ENCODE results near the gene PDE11A.

PDE11A gene

DNA sequence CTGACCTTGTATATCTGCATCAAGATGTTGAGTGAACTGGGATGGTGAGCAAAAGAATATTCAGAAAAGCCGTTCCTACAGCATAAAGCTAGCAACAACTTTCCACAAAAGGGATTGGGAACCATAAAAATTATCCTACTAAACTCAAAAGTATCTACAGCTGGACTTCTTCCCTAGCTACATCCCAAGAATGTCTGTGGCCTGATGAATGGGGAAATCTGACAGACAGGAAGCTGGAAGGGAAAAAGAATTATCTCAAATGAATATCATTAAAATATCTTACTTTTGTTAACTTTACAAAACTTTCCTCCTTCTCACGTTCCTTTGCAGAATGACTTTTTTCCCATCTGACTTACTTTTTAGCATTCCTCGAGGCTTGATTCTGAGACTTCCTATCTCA, 150.9 kb downstream of the PDE11A start:
- DNase-seq = no peak

DNA sequence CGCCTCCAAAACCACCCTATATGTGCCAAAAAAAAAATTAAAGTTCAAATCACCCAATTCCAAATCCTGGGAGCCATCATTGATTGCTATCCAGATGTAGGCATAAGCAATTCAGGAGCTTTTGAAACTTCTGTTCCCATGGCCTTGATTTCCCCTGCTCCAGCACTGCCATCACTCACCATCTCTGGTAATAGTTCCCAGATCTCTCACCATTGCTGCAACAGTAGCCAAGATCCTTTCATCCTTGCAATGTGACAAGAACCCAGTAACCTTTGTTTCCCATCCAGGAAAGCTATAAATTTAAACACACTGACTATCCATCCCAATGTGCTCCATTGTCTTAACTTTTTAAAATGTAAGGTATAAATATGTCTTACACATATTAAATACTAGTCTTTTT, 155.4 kb downstream of the PDE11A start:
- no peak for DNase-seq

DNA sequence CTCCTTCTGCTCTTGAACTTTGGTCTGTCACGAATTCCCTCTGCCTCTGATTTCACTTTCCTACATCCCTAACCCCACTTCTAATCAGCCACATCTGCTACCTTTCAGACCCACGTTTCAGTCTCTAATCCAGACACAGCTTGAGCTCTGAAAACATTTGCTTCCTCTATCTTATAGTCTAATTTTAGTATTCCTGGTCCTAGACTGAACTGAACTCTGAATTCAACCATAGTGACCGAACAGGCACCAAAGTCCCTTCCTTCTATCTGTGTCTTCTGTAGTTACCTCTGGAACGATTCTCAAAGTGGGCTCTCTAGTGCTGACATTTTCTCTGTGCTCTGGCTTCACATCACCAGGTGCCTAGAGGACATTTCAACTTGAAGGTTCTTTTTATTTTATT, 156.2 kb downstream of the PDE11A start:
- no peak for DNase-seq

DNA sequence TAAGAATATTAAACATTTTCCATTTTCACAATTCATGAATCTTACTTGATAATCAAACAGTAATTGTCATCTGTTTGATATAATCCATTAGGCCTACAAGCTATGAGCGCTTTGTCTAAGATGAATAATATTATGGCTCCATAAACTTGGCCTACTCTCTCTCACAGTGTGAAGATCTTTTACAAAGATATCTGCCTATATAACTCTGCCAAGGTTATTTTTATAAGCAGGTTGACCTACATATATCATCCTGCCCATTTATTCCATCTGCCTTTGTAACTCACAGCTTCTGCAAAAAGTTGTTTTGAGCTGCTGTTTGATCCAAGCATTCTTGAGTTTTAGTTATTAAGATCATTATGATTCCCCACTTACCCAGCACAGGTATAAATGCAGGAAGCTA, 158.3 kb downstream of the PDE11A start:
- no peak for DNase-seq

DNA sequence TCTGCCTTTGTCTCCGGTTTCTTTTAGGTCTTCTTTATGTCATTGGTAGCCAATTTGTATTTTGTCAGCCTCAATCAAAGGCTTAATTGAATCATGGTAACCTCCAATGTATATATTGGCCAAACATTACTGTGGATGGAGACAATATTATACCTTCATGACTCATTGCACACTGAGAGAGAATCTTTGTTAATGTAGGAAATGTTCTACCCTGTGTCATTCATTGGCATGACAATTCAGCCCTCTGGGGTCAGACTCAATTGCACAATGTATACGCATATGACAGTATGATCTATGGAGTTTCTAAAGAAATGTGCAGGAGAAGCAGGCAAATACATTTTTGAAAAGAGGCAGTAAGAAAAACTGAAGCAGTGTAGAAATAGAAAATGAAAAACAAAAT, 162.6 kb downstream of the PDE11A start:
- DNase-seq = no peak

GRCh38 chr2:177908824-177909223, 163.8 kb downstream of the PDE11A start:
- DNase-seq = no peak

GRCh38 chr2:177908182-177908581, 164.4 kb downstream of the PDE11A start:
- no peak for DNase-seq

- peak; percentile 7 for DNase-seq
Measured at GRCh38 chr2:177906041-177906718, 166.4 kb downstream of the PDE11A start.

- no peak for DNase-seq
Measured at GRCh38 chr2:177905640-177906039, 166.9 kb downstream of the PDE11A start.

- DNase-seq = no peak
Measured at GRCh38 chr2:177902395-177903163, 170.0 kb downstream of the PDE11A start.

- DNase-seq = no peak
Measured at GRCh38 chr2:177900082-177900481, 172.5 kb downstream of the PDE11A start.

- no peak for DNase-seq
Measured at GRCh38 chr2:177897278-177897677, 175.3 kb downstream of the PDE11A start.

DNA sequence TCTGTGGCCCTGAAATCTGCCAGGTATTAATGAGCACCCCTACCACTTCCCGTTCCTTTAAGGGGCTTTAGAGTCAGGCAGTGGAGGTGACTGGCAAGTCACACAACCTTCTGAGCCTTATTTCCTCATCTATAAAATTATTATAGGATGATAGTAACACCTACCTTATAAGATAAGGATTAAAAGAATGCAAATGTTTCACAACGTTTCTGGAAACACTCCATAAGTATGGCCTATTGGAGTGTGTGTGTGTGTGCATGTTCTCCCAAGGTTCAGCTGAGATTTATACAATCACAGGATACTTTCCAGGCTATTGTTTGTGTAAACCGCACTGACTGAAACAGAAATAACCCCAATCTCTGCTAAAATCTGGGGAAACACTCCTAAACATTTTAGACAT, 176.0 kb downstream of the PDE11A start:
- no peak for DNase-seq

- no peak for DNase-seq
Measured at GRCh38 chr2:177894546-177894945, 178.0 kb downstream of the PDE11A start.

DNA sequence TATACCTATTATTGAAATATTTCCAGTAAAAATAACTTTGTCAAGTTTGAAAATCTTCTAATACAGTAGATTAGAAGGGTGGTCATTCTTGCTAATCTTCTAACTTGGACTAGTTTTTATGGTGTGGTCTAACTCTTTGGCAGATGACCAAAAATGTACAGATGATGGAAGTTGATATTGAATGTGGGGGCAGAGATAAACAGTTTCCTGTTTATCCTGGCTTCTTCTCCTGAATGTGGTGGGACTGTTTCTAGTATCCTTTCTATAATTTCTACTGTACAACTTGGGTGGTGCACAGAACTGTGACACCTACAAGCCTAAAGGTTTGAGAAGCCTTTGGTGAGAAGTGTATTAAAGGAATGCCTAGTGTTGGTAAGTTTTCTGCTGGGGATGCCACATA, 178.7 kb downstream of the PDE11A start:
- DNase-seq = no peak

GRCh38 chr2:177891533-177891932, 181.0 kb downstream of the PDE11A start:
- no peak for DNase-seq

GRCh38 chr2:177889818-177890460, 182.6 kb downstream of the PDE11A start:
- DNase-seq = no peak

DNA sequence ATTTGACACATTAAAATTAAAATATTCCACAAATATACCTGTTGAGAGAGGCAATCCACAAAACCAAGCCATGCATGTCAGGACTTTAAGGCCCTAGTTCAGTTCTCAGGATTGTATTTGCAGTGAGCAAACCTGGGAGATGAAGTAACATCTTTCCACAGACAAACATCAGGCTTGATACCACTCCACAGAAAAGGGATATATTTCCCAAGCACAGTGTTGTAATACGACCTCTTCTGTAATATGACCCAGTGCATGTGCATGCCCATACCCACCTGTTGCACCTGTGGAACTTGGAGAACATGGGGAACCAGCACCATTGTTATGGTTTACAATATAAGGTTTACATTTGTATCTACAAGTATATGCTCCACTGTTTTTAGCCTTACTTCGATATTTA, 184.0 kb downstream of the PDE11A start:
- no peak for DNase-seq

DNA sequence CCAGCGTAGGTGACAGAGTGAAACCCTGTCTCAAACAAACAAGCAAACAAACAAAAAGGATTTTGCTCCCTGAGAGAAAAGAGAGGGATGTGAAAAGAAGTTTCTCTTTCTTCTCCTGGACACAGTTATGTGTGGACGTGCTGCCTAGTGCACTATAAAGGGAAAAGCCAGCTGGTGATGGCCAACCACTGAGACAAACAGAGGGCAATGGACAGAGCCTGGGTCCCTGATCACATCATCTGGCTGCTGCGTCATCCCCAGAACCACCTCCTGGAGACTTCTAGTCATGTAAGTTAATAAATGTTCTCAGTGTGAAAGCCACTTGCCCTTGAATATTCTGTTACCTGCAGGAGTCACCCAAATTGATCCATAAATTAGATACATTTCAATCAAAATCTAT, 184.9 kb downstream of the PDE11A start:
- DNase-seq = no peak

DNA sequence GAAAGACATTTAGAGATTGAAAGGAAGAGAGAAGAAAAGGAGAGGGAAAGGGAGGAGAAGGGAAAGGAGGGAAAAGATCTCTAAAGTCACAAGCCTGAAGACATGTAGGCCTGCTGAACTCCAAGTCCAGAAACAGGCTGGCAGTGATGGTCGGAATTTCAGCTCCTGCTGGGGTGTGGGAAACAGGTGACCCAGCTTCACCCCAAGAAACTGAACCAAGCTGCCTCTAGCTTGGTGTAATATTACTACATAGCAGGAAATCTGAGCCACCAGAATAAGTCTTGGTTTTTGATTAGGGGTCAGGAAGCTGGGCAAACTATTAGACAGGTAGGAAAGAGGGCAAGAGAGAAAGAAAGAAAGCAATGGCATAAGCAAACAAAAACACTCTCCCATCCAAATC, 185.8 kb downstream of the PDE11A start:
- no peak for DNase-seq

DNA sequence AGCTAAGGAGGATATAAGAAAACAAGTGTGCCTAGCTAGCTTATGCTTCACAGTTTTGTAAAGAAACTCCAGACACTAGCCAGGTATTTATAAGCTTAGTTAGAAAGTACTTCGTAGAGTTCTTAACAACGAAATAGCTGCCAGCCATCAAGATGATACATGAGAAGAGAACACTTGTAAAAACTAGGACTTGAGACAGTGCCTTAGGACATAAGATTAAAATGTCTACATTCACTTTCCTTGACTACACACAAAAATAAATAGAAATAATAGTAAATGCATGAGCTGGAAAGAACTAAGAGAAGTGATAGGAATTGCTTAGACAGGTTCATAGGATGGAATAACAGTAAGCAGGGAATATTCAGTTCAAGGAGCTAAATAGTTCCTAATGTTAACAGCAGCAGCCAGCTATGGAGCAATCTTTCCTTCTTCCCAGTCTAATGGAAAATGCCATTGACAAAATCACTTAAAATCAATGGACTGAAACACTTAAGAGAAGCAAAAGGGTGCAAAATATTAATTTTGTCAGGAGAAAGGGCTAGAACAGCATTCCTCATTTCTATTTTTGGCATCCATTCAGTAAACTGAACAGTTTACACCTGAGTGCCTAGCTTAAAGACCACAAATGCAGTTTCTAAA, 186.6 kb downstream of the PDE11A start:
- no peak for DNase-seq

- DNase-seq = no peak
Measured at GRCh38 chr2:177883177-177883576, 189.4 kb downstream of the PDE11A start.

GRCh38 chr2:177882501-177882900, 190.1 kb downstream of the PDE11A start:
- no peak for DNase-seq

DNA sequence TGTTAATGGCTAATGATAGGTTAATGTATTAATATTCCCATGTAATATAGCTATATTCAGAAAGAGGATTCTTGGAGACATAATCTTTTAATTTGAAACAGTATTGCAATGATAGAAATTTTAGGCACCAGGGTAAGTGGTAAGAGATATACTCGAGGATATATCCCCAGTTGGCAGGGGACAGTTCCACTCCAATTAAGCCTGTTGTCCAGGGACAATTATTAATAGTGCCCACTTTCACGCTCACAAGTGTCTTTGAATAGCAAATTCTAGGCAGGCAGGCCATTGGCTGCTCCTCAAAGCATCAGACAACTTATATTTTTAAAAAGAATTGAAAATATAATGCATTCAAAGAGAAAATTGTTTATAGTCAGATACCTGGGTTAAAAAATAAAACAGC, 190.7 kb downstream of the PDE11A start:
- no peak for DNase-seq
